Effector CD8-positive, alpha-beta T cell (primary cell): ENCODE data around the gene FCHSD2.
"Not testable (repeated sequence)": the region's sequence is repeated elsewhere in the genome, so short reads cannot be mapped to it uniquely, and the experiment has no call there.

Experiments used
- DNase-seq: peaks from one replicate; lab custom pipeline; 2025; lab: John Stamatoyannopoulos, UW

Gene FCHSD2

DNA sequence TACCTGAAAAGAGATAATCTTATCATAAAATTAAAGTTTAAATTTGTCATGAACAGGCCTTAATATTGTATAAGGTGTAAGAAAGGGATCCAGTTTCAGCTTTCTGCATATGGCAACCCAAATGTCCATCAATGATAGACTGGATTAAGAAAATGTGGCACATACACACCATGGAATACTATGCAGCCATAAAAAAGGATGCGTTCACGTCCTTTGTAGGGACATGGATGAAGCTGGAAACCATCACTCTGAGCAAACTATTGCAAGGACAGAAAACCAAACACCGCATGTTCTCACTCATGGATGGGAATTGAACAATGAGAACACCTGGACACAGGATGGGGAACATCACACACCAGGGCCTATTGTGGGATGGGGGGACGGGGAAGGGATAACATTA lies 18.2 kb downstream of the FCHSD2 start:
- not testable (repeated sequence) for DNase-seq

DNA sequence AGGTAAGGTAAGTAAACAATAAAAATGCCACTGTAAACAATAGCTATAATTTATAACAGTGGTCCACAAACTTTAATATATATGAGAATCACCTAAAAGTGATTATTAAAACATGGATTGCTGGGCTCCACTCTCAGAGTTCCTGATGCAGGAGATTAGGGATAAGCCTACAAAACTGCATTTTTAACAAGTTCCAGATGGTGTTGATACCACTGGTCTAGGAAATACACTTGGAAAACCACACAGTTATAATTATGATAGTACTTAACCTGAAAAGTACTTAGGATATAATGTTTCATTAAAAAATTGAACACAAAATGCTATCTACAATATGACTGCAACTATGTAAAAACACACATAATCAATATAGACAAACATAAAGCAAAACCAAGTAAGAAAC lies 20.4 kb downstream of the FCHSD2 start:
- no peak for DNase-seq

DNA sequence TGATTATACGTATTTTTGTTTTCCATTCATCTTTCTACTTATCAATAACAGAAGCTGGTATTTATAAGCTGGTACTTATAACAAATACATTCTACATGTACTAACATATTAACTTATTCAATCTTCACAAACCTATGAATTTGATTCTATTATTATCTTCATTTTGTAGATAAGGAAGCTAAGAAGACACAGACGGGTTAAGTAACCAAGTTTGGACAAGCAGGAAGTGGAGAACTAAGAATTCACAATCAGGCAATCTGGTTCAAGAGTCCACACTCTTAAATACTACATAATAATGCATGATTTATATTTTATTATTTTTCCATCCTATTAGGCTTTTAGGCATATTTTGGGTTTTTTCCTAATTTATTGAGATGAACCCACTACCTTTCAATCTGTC lies 25.0 kb downstream of the FCHSD2 start:
- DNase-seq, result no peak

DNA sequence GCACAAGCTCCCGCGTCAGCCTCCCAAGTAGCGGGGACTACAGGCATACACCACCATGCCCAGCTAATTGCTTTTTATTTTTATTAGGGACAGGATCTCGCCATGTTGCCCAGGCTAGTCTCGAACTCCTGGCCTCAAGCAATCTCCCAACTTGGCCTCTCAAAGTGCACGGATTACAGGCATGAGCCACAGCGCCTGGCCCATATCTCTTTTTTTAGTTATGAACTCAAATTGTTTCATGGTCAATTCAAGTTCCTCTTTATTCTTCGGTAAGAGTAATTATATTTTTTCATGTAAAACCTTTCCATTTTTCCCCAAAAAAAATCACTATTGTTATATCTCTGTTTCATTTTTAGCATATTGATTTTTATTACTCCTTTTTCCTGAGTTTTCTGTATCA lies 25.5 kb downstream of the FCHSD2 start:
- DNase-seq, result no peak

DNA sequence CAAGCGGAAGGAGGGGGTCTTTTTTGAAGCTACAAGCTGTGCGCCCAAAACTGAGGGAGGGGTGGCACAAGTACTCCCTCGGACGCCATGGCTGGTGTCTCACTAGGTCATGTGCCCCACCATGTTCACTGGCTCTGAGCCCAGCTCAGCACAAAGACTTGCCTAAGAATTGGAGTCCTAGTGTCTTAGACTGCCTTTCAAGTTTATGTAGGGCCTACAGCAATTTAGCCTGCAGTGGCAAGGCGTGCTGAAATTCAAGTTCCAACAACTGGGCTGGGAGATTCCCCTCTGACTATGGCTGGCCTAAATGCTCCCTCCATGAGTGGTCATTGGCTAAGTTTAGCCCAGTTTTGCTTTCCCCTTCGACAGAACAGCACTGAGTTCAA lies 27.3 kb downstream of the FCHSD2 start:
- DNase-seq, result no peak

DNA sequence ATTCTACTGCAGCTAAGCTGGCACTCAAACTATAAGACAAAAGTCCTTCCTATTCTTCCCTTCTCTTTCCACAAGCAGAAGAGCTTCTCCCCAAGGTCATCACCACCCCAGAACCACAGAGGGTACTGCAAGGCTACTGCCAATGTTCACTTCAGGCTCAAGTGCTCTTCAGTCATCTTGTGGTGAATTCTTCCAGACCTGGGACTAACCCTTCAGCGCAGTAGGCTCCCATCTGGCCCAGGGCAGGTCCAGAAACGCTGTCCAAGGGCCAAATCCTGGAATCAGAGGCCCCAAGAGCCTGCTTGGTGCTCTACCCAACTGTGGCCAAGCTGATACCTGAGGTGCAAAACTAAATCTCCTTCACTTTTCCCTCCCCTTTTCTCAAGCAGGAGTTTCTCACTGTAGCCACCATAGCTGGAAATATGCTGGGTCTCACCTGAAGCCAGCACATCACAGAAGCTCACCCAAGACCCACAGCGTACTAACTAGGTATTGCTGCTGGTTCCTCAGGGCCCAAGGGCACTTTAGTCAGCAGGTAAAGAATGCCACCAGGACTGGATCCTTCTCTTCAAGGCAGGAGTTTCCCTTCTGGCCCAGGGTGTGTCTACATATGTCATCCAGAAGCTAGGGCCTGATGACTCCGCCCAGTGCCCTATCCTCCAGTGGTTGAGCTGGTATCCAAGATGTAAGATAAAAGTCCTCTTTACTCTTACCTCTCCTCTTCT lies 27.8 kb downstream of the FCHSD2 start:
- DNase-seq, result no peak

DNA sequence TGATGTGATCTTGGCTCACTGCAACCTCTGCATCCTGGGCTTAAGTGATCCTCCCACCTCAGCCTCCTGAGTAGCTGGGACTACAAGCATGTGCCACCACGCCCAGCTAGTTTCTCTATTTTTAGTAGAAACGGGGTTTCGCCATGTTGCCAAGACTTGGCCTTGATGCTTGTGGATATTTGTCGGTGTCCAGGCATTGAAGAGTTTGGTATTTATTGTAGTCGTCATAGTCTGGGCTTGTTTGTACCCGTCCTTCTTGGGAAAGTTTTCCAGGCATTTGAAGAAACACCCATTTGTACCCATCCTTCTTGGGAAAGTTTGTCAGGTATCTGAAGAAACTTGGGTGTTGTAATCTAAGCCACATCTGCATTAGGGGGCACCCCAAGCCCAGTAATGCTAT lies 28.7 kb downstream of the FCHSD2 start:
- DNase-seq, result no peak

DNA sequence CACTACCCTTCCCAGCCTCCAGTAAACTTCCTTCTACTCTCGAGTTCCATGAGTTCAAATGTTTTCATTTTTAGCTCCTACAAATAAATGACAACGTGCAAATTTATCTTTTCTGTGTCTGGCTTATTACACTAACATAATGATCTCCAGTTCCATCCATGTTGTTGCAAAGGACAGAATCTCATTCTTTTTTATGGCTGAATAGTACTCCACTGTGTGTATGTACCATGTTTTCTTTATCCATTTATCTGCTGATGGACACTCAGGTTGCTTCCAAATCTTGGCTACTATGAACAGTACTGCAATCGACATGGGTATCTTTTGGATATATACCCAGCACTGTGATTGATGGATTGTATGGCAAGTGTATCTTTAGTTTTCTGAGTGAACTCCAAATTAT lies 34.5 kb downstream of the FCHSD2 start:
- no peak for DNase-seq

DNA sequence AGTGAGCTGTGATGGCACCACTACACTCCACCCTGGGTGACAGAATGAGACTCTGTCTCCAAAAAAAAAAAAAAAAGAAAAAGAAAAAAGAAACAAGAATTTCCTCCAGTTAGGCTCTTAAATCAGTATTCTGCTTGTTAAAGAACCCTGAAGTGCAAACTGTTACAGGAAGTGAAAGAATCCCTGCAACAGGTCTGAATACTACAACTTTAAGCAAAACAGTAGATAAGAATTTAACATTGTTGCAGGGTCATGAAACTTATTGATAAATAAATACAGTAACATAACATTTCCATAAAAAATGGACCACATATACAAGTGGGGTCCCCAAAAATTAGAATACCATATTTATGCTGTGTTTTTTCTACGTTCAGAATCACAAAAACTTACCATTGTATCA lies 35.8 kb downstream of the FCHSD2 start:
- no peak for DNase-seq

DNA sequence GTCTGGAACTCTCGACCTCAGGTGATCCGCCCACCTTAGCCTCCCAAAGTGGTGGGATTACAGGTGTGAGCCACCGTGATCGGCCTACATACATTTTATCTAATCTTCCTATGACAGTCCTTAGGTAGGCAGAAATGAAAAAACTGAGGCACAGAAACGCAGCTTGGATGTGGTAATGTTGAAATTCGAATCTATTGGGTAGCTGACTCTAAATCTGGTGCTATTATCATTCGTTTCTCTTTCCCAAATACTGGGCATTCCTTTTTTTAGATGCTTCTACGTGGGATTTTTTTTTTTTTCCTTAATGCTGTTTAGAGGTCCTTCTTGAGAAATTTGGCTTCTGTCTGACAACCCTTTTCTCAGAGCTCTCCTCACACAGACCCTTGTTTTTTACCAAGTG lies 41.5 kb downstream of the FCHSD2 start:
- no peak for DNase-seq

DNA sequence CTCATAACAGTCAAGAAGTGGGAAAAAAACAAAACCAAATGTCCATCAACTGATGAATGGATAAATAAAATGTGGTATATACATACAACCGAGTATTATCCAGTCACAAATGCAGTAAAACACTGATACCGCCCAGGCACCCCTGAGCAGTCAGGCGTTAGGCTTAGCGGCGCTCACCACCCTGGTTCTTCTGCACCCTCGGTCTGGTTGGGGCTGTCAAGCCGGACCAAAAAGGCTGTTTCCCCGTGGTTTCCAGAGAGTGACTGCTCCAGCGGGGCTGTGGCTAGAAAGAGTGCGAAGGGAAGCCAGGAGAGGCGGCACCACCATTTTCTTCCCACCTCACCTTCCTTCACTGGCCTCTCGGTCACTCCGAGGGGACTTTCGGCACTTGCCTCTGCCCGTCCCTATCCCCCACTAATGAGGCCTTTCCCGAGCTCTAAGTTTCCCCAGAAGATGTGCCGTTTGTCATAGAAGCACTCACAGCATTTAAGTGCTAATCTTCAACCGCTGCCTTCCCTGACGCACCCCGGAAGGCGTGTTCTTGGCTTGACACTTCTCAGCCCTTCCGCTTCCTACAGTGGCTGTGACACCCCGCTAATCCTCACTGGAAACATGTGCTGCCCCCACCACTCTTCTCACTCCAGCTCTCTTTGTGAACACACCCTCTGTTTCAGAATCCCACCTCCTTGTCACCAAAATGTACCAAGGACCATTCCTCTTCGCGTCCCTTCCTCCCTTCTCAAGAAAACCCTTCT lies 42.4 kb downstream of the FCHSD2 start:
- no peak for DNase-seq

DNA sequence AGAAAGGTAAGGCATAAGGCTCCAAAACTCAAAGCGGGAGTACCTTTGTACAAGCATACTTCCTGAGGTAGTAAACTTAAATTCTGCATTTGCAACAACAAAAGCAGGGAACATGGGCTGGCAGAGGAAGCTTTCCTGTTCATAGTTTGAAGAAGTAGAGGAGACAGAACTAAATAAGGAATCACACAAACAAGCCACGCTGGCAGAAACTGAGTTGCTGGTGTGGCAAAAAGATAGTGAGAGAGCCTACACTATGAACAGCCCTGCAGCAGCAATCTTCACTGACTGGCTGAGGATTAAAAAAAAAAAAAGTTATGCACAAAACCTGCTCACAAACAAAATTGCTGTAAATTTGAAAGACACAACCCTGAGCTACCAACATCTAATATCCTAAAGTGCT lies 46.5 kb downstream of the FCHSD2 start:
- DNase-seq, result no peak

DNA sequence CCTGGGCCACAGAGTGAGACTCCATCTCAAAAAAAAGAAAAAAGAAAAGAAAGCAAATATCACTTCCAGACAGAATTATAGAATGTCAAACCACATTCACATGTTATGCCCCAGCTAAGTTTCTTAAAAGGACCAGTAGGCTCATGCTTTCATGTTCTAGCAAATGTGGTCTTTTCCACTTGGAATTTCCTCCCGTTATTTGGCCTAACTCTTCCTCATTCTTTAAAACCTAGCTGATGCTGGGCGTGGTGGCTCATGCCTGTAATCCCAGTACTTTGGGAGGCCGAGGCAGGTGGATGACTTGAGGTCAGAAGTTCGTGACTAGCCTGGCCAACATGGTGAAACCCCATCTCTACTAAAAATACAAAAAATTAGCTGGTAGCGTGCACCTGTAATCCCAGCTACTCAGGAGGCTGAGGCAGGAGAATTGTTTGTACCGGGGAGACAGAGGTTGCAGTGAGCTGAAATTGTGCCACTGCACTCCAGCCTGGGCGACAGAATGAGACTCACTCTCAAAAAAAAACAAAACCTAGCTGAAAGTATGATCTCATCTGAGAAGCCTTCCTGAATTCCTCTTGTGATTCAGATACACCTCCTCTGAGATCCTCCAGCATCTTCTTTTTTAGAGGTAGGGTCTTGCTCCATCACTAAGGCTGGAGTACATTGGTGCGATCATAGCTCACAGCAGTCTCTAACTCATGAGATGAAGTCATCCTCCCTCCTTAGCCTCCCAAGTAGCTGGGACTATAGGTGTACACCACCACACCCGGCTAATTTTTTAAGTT lies 50.4 kb downstream of the FCHSD2 start:
- no peak for DNase-seq

DNA sequence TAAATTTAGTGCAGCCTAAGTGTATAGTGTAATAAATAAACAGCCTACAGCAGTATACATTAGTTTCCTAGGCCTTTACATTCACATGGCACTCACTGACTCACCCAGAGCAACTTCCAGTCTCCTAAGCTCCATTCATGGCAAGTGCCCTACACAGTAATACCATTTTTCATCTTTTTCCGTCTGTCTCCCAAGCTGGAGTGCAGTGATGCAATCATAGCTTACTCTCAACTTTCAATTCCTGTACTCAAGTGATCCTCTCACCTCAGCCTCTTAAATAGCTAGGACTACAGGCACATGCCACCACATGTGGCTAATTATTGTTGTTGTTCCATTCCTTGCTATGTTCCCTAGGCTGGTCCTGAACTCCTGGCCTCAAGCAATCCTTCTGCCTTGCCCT lies 54.4 kb downstream of the FCHSD2 start:
- no peak for DNase-seq

DNA sequence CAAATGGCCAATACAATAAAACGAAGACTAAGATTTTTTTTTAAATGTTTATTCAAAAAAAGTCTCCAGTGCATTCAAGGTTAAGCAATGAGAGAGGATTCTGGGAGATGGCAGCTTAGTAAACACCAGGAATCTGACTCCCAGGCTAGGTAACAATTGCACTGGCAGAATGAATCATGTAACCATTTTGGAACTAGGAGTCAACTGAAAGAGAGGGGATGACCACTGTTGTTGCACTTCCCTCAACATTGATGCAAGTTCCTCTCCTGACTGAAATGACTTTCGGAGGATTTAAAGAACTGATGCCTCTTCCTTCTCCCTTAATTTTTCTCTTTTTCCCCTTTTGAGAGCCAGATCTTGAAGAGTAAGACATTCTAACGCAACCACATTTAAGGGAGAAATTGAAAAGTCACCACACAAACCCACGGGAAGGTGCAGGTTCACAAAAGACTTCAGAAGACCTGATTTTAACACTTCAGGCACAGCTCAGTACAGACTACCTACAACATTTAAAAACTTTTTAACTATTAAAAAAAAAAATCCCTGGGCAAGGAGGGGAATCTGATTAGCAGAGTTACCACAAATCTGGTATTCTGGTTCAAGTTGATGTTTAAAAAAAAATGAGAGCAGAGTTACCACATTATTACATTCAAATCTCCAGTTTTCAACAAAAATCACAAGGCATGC lies 56.8 kb downstream of the FCHSD2 start:
- DNase-seq, result no peak

DNA sequence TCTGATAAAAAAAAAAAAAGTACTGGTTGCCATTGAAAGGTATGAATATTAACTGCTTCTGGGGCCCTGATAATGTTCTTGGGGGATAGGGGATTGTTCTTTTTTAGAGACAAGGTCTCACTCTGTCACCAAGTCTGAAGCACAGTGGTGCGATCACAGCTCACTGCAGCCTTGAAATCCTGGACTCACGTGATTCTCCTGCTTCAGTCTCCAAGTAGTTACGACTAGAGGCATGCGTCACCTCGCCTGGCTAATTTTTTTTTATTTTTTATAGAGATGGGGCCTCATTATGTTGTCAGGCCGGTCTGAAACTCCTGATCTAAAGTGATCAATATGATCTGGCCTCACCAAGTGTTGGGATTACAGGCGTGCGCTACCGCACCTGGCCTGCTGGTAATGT lies 63.5 kb downstream of the FCHSD2 start:
- no peak for DNase-seq

DNA sequence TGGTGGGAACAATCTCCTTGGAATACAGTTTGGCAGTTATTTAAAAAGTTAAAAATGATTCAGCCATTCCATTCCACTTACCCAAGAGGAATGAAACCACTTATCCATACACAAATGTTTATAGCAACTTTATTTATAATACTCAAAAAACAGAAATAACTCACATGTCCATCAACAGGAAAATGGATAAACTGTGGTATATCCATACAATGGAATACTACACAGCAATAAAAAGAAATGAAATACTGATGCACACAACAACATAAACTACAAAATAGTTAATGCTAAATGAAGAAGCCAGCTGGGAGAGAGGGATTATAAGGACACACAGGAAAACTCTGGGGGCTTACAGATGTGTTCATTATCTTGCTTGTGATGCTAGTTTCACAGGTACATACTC lies 64.7 kb downstream of the FCHSD2 start:
- no peak for DNase-seq

DNA sequence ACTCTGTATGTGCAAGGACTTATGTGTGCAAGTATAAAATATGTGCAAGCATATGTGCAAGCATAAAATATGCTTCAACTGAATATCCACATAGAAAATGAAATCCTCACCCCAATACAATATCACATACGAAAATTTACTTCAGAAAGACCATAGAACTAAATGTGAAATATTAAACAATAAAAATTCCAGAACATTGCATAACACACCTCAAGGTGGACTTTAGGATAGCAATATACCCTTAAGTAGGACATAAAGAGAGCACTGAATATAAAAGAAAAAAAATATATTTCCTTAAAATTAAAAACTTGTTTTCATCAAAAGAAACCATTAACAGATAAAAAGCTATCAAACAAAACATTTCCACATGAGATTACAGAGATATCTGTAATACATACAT lies 67.8 kb downstream of the FCHSD2 start:
- DNase-seq, result no peak

DNA sequence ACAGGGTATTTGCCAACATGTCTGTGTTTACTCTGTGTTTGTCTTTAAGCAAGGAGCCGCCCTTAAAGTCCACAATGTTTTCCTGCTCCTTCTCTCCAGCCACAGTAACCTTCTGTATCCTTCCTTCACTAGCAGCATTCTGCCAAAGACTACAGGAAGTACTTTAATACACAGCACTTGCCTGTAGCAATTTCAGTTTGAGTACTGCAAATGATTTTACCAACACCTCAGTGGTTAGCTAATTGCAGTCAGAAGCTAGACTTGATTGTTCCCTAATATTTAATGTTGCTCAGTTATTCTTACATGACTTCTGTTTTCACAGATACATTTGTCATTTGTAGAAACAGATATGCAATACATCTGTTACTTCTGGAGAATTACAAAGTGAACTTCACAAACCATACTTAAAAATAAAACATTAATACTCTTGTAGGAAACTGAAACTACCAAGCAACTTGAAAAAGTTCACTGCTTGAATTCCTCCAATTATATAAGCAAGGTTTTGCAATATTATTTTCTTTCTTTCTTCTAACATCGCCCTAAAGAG lies 69.1 kb downstream of the FCHSD2 start:
- DNase-seq, result no peak

DNA sequence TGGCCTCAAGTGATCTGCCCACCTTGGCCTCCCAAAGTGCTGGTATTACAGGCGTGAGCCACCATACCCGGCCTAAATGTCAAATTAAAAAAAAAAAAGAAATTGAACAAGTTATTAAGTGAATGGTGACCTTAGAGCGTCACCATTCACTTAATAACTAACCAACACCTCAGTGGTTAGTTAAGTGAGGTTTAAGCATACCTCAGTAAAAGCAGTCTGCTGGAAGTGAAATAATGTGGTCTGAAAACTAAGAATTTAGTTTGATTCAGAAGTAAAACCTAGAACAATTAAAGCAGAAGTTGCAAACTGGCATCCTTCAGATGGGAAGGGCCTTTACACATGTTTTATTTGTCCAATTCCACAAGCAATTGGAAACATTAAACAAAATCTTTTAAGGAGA lies 71.5 kb downstream of the FCHSD2 start:
- no peak for DNase-seq

DNA sequence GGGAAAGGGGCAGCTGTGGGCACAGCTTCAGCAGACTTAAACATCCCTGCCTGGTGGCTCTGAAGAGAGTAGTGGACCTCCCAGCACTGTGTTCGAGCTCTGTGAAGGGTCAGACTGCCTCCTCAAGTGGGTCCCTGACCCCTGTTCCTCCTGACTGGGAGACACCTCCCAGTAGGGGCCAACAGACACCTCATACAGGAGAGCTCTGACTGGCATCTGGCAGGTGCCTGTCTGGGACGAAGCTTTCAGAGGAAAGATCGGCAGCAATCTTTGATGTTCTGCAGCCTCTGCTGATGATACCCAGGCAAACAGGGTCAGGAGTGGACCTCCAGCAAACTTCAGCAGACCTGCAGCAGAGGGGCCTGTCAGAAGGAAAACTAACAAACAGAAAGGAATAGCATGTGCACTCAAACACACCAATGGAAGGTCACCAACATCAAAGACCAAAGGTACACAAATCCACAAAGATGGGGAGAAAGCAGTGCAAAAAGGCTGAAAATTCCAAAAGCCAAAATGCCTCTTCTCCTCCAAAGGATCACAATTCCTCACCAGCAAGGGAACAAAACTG lies 80.2 kb downstream of the FCHSD2 start:
- DNase-seq, result not testable (repeated sequence)

DNA sequence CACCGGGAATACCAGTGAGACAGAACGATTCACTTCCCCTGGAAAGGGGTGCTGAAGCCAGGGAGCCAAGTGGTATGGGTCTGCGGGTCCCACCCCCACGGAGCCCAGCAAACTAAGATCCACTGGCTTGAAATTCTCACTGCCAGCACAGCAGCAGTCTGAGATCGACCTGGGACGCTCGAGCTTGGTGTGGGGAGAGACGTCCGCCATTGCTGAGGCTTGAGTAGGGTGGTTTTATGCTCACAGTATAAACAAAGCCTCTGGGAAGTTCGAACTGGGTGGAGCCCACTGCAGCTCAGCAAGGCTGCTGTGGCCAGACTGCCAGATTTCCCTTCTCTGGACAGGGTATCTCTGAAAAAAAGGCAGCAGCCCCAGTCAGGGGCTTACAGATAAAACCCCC lies 80.7 kb downstream of the FCHSD2 start:
- not testable (repeated sequence) for DNase-seq
